SK-N-SH treated with all-trans-retinoic acid at 6 μM for 48 hours (cell line): ENCODE results near the gene AGGF1.
"Not testable (repeated sequence)": the region's sequence is repeated elsewhere in the genome, so short reads cannot be mapped to it uniquely, and the experiment has no call there.

Experiments
- ATAC-seq: fragments of 200-7000 bp; cut with Tn5 transposase; 3 replicates; pipeline ENCODE4 v1.9.1; 2020; ENCODE audit warnings: mild to moderate bottlenecking, moderate library complexity
- BACH2 ChIP-seq: fragments of 250-450 bp; sonication (Bioruptor Pico); IDR thresholded peaks from 2 replicates; pipeline ENCODE4 v1.9.0; 2021; ENCODE audit warnings: mild to moderate bottlenecking, borderline replicate concordance
- CREB5 ChIP-seq: fragments of 250-450 bp; sonication (Bioruptor Pico); IDR thresholded peaks from 2 replicates; pipeline ENCODE4 v1.5.1; 2020; ENCODE audit warnings: low read depth, mild to moderate bottlenecking, moderate library complexity
- CSDC2 ChIP-seq: fragments of 250-450 bp; sonication (Bioruptor Pico); IDR thresholded peaks from 2 replicates; pipeline ENCODE4 v1.5.0; 2020; ENCODE audit warnings: mild to moderate bottlenecking, moderate library complexity
- GLIS3 ChIP-seq: fragments of 250-450 bp; sonication (Bioruptor Pico); IDR thresholded peaks from 2 replicates; pipeline ENCODE4 v1.5.0; 2020; ENCODE audit warnings: mild to moderate bottlenecking, moderate library complexity
- ISL1 ChIP-seq: fragments of 250-450 bp; sonication (Bioruptor Pico); IDR thresholded peaks from 2 replicates; pipeline ENCODE4 v2.1.2; 2022; ENCODE audit warnings: mild to moderate bottlenecking, moderate library complexity
- OSR1 ChIP-seq: fragments of 250-450 bp; sonication (Bioruptor Pico); IDR thresholded peaks from 2 replicates; pipeline ENCODE4 v1.8.0; 2022; ENCODE audit warnings: moderate library complexity, mild to moderate bottlenecking, inconsistent platforms
- PATZ1 ChIP-seq: fragments of 250-450 bp; sonication (Bioruptor Pico); IDR thresholded peaks from 2 replicates; pipeline ENCODE4 v1.8.0; 2020; ENCODE audit warnings: mild to moderate bottlenecking, moderate library complexity, borderline replicate concordance
- POU6F1 ChIP-seq: fragments of 250-450 bp; sonication (Bioruptor Pico); IDR thresholded peaks from 2 replicates; pipeline ENCODE4 v1.8.0; 2021; ENCODE audit warnings: low read depth, mild to moderate bottlenecking, moderate library complexity, borderline replicate concordance
- PPARA ChIP-seq: fragments of 250-450 bp; sonication (Bioruptor Pico); IDR thresholded peaks from 2 replicates; pipeline ENCODE4 v1.5.0; 2020; ENCODE audit warnings: mild to moderate bottlenecking, borderline replicate concordance
- RARB ChIP-seq: fragments of 250-450 bp; sonication (Bioruptor Pico); IDR thresholded peaks from 2 replicates; pipeline ENCODE4 v1.8.0; 2021; ENCODE audit warnings: mild to moderate bottlenecking, moderate library complexity
- SNAI2 ChIP-seq: fragments of 250-450 bp; sonication (Bioruptor Pico); IDR thresholded peaks from 2 replicates; pipeline ENCODE4 v1.5.0; 2020; ENCODE audit warnings: mild to moderate bottlenecking, moderate library complexity
- TCF4 ChIP-seq: fragments of 250-450 bp; sonication (Bioruptor Pico); IDR thresholded peaks from 2 replicates; pipeline ENCODE4 v1.8.0; 2021; ENCODE audit warnings: mild to moderate bottlenecking, moderate library complexity, borderline replicate concordance
- TOX ChIP-seq: fragments of 250-450 bp; sonication (Bioruptor Pico); IDR thresholded peaks from 2 replicates; pipeline ENCODE4 v1.8.0; 2021; ENCODE audit warnings: mild to moderate bottlenecking, moderate library complexity, borderline replicate concordance
- TSHZ2 ChIP-seq: fragments of 250-450 bp; sonication (Bioruptor Pico); IDR thresholded peaks from 2 replicates; pipeline ENCODE4 v1.5.0; 2020; ENCODE audit warnings: mild to moderate bottlenecking, moderate library complexity
- ZC3H10 ChIP-seq: fragments of 250-450 bp; sonication (Bioruptor Pico); IDR thresholded peaks from 2 replicates; pipeline ENCODE4 v1.5.1; 2021; ENCODE audit warnings: mild to moderate bottlenecking, moderate library complexity
- ZFP3 ChIP-seq: fragments of 250-450 bp; sonication (Bioruptor Pico); IDR thresholded peaks from 2 replicates; pipeline ENCODE4 v1.5.0; 2020; ENCODE audit warnings: mild to moderate bottlenecking, moderate library complexity
- ZNF70 ChIP-seq: fragments of 450-650 bp; formaldehyde crosslinking; IDR thresholded peaks from 2 replicates; pipeline ENCODE4 v1.5.0; 2020; ENCODE audit warnings: mild to moderate bottlenecking, moderate library complexity
- ZNF8 ChIP-seq: fragments of 450-650 bp; formaldehyde crosslinking; IDR thresholded peaks from 2 replicates; pipeline ENCODE4 v1.5.0; 2020; ENCODE audit warnings: mild to moderate bottlenecking, moderate library complexity
- TF ChIP-seq, protein P1 (sequence below): fragments of 250-450 bp; sonication (Bioruptor Pico); IDR thresholded peaks from 2 replicates; pipeline ENCODE4 v1.5.1; 2021; ENCODE audit warnings: mild to moderate bottlenecking, moderate library complexity

Gene AGGF1

GRCh38 chr5:76986825-76987526 is 43.2 kb upstream of the AGGF1 start:
- no peak for TF ChIP-seq ISL1 (CRISPR knock-in tag)
- TF ChIP-seq CSDC2 (CRISPR knock-in tag), result no peak
- no peak for TF ChIP-seq ZNF70 (CRISPR knock-in tag)
- TF ChIP-seq PATZ1 (CRISPR knock-in tag), result no peak
- TF ChIP-seq, protein P1, sequence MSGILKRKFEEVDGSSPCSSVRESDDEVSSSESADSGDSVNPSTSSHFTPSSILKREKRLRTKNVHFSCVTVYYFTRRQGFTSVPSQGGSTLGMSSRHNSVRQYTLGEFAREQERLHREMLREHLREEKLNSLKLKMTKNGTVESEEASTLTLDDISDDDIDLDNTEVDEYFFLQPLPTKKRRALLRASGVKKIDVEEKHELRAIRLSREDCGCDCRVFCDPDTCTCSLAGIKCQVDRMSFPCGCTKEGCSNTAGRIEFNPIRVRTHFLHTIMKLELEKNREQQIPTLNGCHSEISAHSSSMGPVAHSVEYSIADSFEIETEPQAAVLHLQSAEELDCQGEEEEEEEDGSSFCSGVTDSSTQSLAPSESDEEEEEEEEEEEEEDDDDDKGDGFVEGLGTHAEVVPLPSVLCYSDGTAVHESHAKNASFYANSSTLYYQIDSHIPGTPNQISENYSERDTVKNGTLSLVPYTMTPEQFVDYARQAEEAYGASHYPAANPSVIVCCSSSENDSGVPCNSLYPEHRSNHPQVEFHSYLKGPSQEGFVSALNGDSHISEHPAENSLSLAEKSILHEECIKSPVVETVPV (CRISPR knock-in tag), result no peak
- no peak for TF ChIP-seq SNAI2 (CRISPR knock-in tag)
- no peak for TF ChIP-seq BACH2 (CRISPR knock-in tag)
- TF ChIP-seq GLIS3 (CRISPR knock-in tag), result no peak
- TF ChIP-seq TCF4, result no peak
- TF ChIP-seq OSR1 (CRISPR knock-in tag), result no peak
- ATAC-seq, result no peak

- TF ChIP-seq TSHZ2 (CRISPR knock-in tag), result no peak
- TF ChIP-seq ZNF8 (CRISPR knock-in tag), result no peak
- no peak for TF ChIP-seq TOX (CRISPR knock-in tag)
- no peak for TF ChIP-seq RARB
- no peak for TF ChIP-seq ZC3H10
- TF ChIP-seq ZFP3 (CRISPR knock-in tag), result no peak
- no peak for TF ChIP-seq CREB5 (CRISPR knock-in tag)
- no peak for TF ChIP-seq POU6F1
- no peak for TF ChIP-seq CSDC2 (CRISPR knock-in tag)
- TF ChIP-seq PPARA (CRISPR knock-in tag), result no peak
- ATAC-seq, result no peak
These were observed 39.2 kb upstream of the AGGF1 start for GRCh38 chr5:76990899-76991459.

GRCh38 chr5:76993436-76993835 is 36.8 kb upstream of the AGGF1 start:
- ATAC-seq, result not testable (repeated sequence)

DNA sequence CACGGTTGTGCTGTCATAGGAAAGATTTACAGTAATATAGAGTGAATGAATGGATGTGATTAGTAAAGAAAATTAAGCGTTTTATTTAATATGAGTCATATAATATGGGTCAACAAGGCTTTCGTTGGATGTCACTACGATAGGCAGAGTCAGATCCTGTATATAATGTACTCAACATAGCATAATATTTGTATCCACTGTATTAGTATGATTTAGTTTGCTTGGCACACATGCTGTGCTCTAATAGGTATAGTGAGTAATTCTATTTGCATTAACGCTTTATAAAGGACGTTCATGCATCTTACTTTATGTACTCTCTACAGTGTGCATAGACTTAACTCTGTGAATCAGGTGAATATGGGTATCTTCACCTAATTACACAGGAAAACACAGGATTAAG is 35.9 kb upstream of the AGGF1 start:
- no peak for TF ChIP-seq ZC3H10
- TF ChIP-seq, all 23 proteins: peak for 0
- ATAC-seq, result no peak

GRCh38 chr5:76998251-76998650 is 32.0 kb upstream of the AGGF1 start:
- not testable (repeated sequence) for ATAC-seq
